A673 (cell line): ENCODE results near the gene GPR27. TPM values are rescaled to one million over a fixed set of nuclear protein-coding genes. Genes with fewer than 3 reads are reported as not detected.

ENCODE experiments used
- BruUV-seq: library from RNA; stranded (reverse); fragments of 400-500 nt; replicated peaks from 2 replicates; lab custom pipeline; 2021; lab: Mats Ljungman, UMichigan
- CTCF ChIA-PET: fragments of 300-600 bp; sonication (Branson Sonifier 250); formaldehyde crosslinking; loops from one replicate; lab custom pipeline; 2022; ENCODE audit warnings: antibody characterized with exemption; lab: Charles Lee
- POLR2A ChIA-PET: fragments of 300-600 bp; sonication (Branson Sonifier 250); formaldehyde crosslinking; loops from one replicate; lab custom pipeline; 2022; ENCODE audit warnings: antibody characterized with exemption; ENCODE audit not compliant: low non-redundant PET; lab: Charles Lee
- DNase-seq: peaks from one replicate; pipeline ENCODE4 v3.0.0-alpha.2; 2015; ENCODE audit warnings: low spot score
- H3K27ac ChIP-seq: fragments of 200-600 bp; sonication (generic); 2 replicates; pipeline ENCODE4 v1.5.1; 2016; ENCODE audit warnings: mixed run types, low read depth, mild to moderate bottlenecking, mixed read lengths, antibody characterized with exemption, low read length; ENCODE audit not compliant: poor library complexity, severe bottlenecking
- H3K27me3 ChIP-seq: fragments of 200-600 bp; sonication (generic); replicated peaks from 2 replicates; pipeline ENCODE4 v1.6.1; 2017; ENCODE audit warnings: mixed run types, low read depth, mild to moderate bottlenecking, mixed read lengths, antibody characterized with exemption, low read length; ENCODE audit not compliant: insufficient read depth, poor library complexity
- H3K36me3 ChIP-seq: fragments of 200-600 bp; sonication (generic); 2 replicates; pipeline ENCODE4 v1.6.1; 2016; ENCODE audit warnings: mixed run types, mild to moderate bottlenecking, mixed read lengths, antibody characterized with exemption, low read length; ENCODE audit not compliant: insufficient read depth, poor library complexity, severe bottlenecking
- H3K4me1 ChIP-seq: fragments of 200-600 bp; sonication (generic); 2 replicates; pipeline ENCODE4 v1.6.1; 2017; ENCODE audit warnings: mixed run types, mild to moderate bottlenecking, mixed read lengths, antibody characterized with exemption, low read length; ENCODE audit not compliant: insufficient read depth, poor library complexity, severe bottlenecking
- H3K4me3 ChIP-seq: fragments of 200-600 bp; sonication (generic); 2 replicates; pipeline ENCODE4 v1.5.1; 2016; ENCODE audit warnings: low read depth, mixed run types, mild to moderate bottlenecking, mixed read lengths, low read length; ENCODE audit not compliant: poor library complexity, severe bottlenecking
- H3K9me3 ChIP-seq: fragments of 200-600 bp; sonication (generic); 2 replicates; pipeline ENCODE4 v1.6.1; 2016; ENCODE audit warnings: mixed run types, low read depth, mild to moderate bottlenecking, mixed read lengths, antibody characterized with exemption, low read length; ENCODE audit not compliant: poor library complexity, severe bottlenecking
- CTCF ChIP-seq: fragments of 300-800, 200-600 bp; sonication (generic); conservative IDR thresholded peaks from 2 replicates; pipeline ENCODE4 v1.5.1; 2017; ENCODE audit warnings: low read depth, mild to moderate bottlenecking, antibody characterized with exemption, low read length, moderate library complexity, mixed read lengths
- EZH2 ChIP-seq: fragments of 200-600 bp; sonication (generic); IDR thresholded peaks from 2 replicates; pipeline ENCODE4 v1.6.1; 2017; ENCODE audit warnings: borderline replicate concordance, low read depth, mild to moderate bottlenecking, mixed read lengths, antibody characterized with exemption, low read length; ENCODE audit not compliant: poor library complexity, severe bottlenecking
- intact Hi-C: fragments of 100-400 bp; cut with micrococcal nuclease; formaldehyde crosslinking; loops from one replicate; pipeline ENCODE4 v1.10.0; 2022; ENCODE audit not compliant: unreplicated experiment
- total RNA-seq: library from RNA; stranded (reverse); gene quantifications from 2 replicates; pipeline ENCODE4 v1.2.3, GENCODE V29; 2021

GPR27 gene
- total RNA-seq, 1 experiment from 2014 or later, result 6.4 TPM

GRCh38 chr3:71763426-71763825 is 9.8 kb downstream of the GPR27 start:
- no peak overlapping the region for H3K27ac ChIP-seq
- TF ChIP-seq EZH2 (no peak), CTCF (no peak)
- no peaks in the 10 kb centered on the region for H3K9me3 ChIP-seq
- no TSS peak for BruUV-seq
- DNase-seq, result peak; percentile 21
- no peaks in the 10 kb centered on the region for H3K27me3 ChIP-seq
- H3K4me3 ChIP-seq, result no peak overlapping the region
- intact Hi-C loops, result no loop called here
- H3K4me1 ChIP-seq, result no peaks in the 10 kb centered on the region
- POLR2A ChIA-PET, result no interaction called here
- no peaks in the 10 kb centered on the region for H3K36me3 ChIP-seq
- CTCF ChIA-PET, result no interaction called here

GRCh38 chr3:71771126-71771525 is 17.5 kb downstream of the GPR27 start:
- no peak overlapping the region for H3K27ac ChIP-seq
- CTCF ChIA-PET, result no interaction called here
- no TSS peak for BruUV-seq
- H3K36me3 ChIP-seq, result no peaks in the 10 kb centered on the region
- POLR2A ChIA-PET, result no interaction called here
- H3K9me3 ChIP-seq, result no peaks in the 10 kb centered on the region
- H3K4me3 ChIP-seq, result no peak overlapping the region
- TF ChIP-seq EZH2 (no peak), CTCF (no peak)
- H3K27me3 ChIP-seq, result no peaks in the 10 kb centered on the region
- H3K4me1 ChIP-seq, result no peaks in the 10 kb centered on the region
- intact Hi-C loops, result no loop called here
- no peak for DNase-seq

- POLR2A ChIA-PET, result no interaction called here
Observed at GRCh38 chr3:71771884-71772283, 18.2 kb downstream of the GPR27 start.

More at GRCh38 chr3:71771884-71772283, 18.2 kb downstream of the GPR27 start:
- no TSS peak for BruUV-seq
- no peaks in the 10 kb centered on the region for H3K9me3 ChIP-seq
- H3K4me3 ChIP-seq, result no peak overlapping the region
- no peak overlapping the region for H3K27ac ChIP-seq
- H3K27me3 ChIP-seq, result no peaks in the 10 kb centered on the region
- CTCF ChIA-PET, result no interaction called here
- H3K36me3 ChIP-seq, result no peaks in the 10 kb centered on the region
- no peak for DNase-seq
- no peaks in the 10 kb centered on the region for H3K4me1 ChIP-seq
- intact Hi-C loops, result no loop called here
- no peak for TF ChIP-seq EZH2
- TF ChIP-seq CTCF, result no peak
